ENCODE measurements around the gene DRAXIN. TPM values are rescaled to one million over a fixed set of nuclear protein-coding genes. Genes with fewer than 3 reads are reported as not detected.
A peak's percentile ranks its signal among the peaks of the same experiment; 100 is the strongest.

Gene DRAXIN
- polyA plus RNA-seq, 1 donor from 2014 or later, result 33.5 TPM

DNA sequence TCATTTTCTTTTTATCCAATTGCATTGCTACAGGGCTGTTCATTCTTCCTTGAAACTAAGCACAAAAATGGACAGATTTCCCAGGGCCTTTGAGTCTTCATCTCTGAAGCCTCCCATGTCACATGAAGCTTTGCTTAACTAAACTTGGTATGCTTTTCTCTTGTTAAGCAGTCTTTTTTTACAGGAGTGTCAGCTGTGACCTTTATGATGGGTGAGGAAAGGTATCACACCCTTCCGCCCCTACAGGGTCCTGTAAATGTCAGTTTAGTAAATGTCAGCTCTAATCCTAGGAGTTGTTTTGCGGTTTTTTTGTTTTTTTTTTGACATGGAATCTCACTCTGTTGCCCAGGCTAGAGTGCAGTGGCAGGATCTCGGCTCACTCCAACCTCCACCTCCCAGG is 41.8 kb downstream of the DRAXIN start:
- H3K9ac ChIP-seq (ENCODE audit: low read length), result no peak overlapping the region
- H3K79me2 ChIP-seq (replicated peaks; ENCODE audit: insufficient read depth, low read length), result no peaks in the 10 kb centered on the region
- no peak overlapping the region for H3K27ac ChIP-seq (ENCODE audit: low read length)
- H4K20me1 ChIP-seq (ENCODE audit: insufficient read depth), result no peaks in the 10 kb centered on the region
- no peaks in the 10 kb centered on the region for H3K36me3 ChIP-seq (ENCODE audit: insufficient read depth, low read length)
- no peaks in the 10 kb centered on the region for H3K27me3 ChIP-seq (ENCODE audit: insufficient read depth, low read depth, low read length)
- no peaks in the 10 kb centered on the region for H3F3A ChIP-seq (ENCODE audit: insufficient read depth, low read length, poor library complexity, severe bottlenecking)
- no peaks in the 10 kb centered on the region for H3K9me2 ChIP-seq (ENCODE audit: insufficient read depth, low read length)
- no peak overlapping the region for H3K4me3 ChIP-seq (ENCODE audit: low read length)
- TF ChIP-seq, protein P1, sequence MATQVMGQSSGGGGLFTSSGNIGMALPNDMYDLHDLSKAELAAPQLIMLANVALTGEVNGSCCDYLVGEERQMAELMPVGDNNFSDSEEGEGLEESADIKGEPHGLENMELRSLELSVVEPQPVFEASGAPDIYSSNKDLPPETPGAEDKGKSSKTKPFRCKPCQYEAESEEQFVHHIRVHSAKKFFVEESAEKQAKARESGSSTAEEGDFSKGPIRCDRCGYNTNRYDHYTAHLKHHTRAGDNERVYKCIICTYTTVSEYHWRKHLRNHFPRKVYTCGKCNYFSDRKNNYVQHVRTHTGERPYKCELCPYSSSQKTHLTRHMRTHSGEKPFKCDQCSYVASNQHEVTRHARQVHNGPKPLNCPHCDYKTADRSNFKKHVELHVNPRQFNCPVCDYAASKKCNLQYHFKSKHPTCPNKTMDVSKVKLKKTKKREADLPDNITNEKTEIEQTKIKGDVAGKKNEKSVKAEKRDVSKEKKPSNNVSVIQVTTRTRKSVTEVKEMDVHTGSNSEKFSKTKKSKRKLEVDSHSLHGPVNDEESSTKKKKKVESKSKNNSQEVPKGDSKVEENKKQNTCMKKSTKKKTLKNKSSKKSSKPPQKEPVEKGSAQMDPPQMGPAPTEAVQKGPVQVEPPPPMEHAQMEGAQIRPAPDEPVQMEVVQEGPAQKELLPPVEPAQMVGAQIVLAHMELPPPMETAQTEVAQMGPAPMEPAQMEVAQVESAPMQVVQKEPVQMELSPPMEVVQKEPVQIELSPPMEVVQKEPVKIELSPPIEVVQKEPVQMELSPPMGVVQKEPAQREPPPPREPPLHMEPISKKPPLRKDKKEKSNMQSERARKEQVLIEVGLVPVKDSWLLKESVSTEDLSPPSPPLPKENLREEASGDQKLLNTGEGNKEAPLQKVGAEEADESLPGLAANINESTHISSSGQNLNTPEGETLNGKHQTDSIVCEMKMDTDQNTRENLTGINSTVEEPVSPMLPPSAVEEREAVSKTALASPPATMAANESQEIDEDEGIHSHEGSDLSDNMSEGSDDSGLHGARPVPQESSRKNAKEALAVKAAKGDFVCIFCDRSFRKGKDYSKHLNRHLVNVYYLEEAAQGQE (IDR thresholded peaks at IDR 0.05; ENCODE audit: borderline replicate concordance), result no peak
- TF ChIP-seq EZH2 (IDR thresholded peaks at IDR 0.05; ENCODE audit: borderline replicate concordance, insufficient read depth, low read length, poor library complexity, severe bottlenecking) (no peak), SMC3 (conservative IDR thresholded peaks at IDR 0.05; ENCODE audit: poor library complexity) (no peak), TAF1 (IDR thresholded peaks at IDR 0.05; ENCODE audit: low read depth) (no peak), RAD21 (conservative IDR thresholded peaks at IDR 0.05) (no peak), EP300 (conservative IDR thresholded peaks at IDR 0.05; ENCODE audit: poor library complexity, severe bottlenecking) (no peak), MXI1 (conservative IDR thresholded peaks at IDR 0.05; ENCODE audit: poor library complexity, severe bottlenecking) (no peak), POLR2AphosphoS5 (IDR thresholded peaks at IDR 0.05) (no peak)
- TF ChIP-seq, protein P2, sequence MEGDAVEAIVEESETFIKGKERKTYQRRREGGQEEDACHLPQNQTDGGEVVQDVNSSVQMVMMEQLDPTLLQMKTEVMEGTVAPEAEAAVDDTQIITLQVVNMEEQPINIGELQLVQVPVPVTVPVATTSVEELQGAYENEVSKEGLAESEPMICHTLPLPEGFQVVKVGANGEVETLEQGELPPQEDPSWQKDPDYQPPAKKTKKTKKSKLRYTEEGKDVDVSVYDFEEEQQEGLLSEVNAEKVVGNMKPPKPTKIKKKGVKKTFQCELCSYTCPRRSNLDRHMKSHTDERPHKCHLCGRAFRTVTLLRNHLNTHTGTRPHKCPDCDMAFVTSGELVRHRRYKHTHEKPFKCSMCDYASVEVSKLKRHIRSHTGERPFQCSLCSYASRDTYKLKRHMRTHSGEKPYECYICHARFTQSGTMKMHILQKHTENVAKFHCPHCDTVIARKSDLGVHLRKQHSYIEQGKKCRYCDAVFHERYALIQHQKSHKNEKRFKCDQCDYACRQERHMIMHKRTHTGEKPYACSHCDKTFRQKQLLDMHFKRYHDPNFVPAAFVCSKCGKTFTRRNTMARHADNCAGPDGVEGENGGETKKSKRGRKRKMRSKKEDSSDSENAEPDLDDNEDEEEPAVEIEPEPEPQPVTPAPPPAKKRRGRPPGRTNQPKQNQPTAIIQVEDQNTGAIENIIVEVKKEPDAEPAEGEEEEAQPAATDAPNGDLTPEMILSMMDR (IDR thresholded peaks at IDR 0.05; ENCODE audit: poor library complexity, severe bottlenecking), result no peak
- no peak overlapping the region for H3K4me2 ChIP-seq (ENCODE audit: low read length)
- no peak overlapping the region for H2AFZ ChIP-seq (ENCODE audit: low read depth, low read length)
- H3K9me3 ChIP-seq (ENCODE audit: low read length), result no peaks in the 10 kb centered on the region

DNA sequence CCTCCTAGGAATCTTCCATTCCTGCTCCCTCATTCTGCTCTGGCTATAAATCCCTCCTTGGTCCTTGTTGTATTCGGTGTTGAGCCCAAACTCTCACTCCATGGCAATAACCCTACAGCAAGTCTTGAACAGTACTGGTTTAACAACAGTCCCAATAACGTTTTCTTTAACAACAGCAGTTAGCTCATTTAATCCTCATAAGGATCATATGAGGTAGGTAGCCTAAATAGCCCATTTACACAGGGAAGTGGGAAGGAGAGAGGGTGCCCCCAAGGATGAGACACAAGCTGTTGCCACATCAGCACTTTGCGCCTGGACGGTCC is 44.0 kb downstream of the DRAXIN start:
- Histone ChIP-seq H3K27ac (ENCODE audit: low read length) (no peak overlapping the region), H3K9me3 (ENCODE audit: low read length) (no peaks in the 10 kb centered on the region), H3K4me3 (ENCODE audit: low read length) (peak overlapping the region; percentile 74), H2AFZ (ENCODE audit: low read depth, low read length) (no peak overlapping the region), H3K27me3 (ENCODE audit: insufficient read depth, low read depth, low read length) (no peaks in the 10 kb centered on the region), H3K4me2 (ENCODE audit: low read length) (peak overlapping the region; percentile 74), H3K9me2 (ENCODE audit: insufficient read depth, low read length) (no peaks in the 10 kb centered on the region), H3K79me2 (replicated peaks; ENCODE audit: insufficient read depth, low read length) (no peaks in the 10 kb centered on the region), H3K9ac (ENCODE audit: low read length) (no peak overlapping the region), H3K36me3 (ENCODE audit: insufficient read depth, low read length) (no peaks in the 10 kb centered on the region), H4K20me1 (ENCODE audit: insufficient read depth) (no peaks in the 10 kb centered on the region), H3F3A (ENCODE audit: insufficient read depth, low read length, poor library complexity, severe bottlenecking) (no peaks in the 10 kb centered on the region)
- no peak for TF ChIP-seq MXI1 (conservative IDR thresholded peaks at IDR 0.05; ENCODE audit: poor library complexity, severe bottlenecking)
- TF ChIP-seq TAF1 (IDR thresholded peaks at IDR 0.05; ENCODE audit: low read depth), result no peak
- TF ChIP-seq, protein P1 (IDR thresholded peaks at IDR 0.05; ENCODE audit: borderline replicate concordance), result no peak
- TF ChIP-seq, protein P2 (IDR thresholded peaks at IDR 0.05; ENCODE audit: poor library complexity, severe bottlenecking), result no peak
- TF ChIP-seq EP300 (conservative IDR thresholded peaks at IDR 0.05; ENCODE audit: poor library complexity, severe bottlenecking), result no peak
- TF ChIP-seq EZH2 (IDR thresholded peaks at IDR 0.05; ENCODE audit: borderline replicate concordance, insufficient read depth, low read length, poor library complexity, severe bottlenecking), result no peak
- no peak for TF ChIP-seq RAD21 (conservative IDR thresholded peaks at IDR 0.05)
- TF ChIP-seq SMC3 (conservative IDR thresholded peaks at IDR 0.05; ENCODE audit: poor library complexity), result no peak
- no peak for TF ChIP-seq POLR2AphosphoS5 (IDR thresholded peaks at IDR 0.05)

Data from neural cell (in vitro differentiated cells).